22Rv1 (cell line): ENCODE data around the gene FAM83D.

Source experiments
- H3K27ac ChIP-seq: fragments of 450-650 bp; 2 replicates; pipeline ENCODE4 v1.5.1; 2017
- ZFX ChIP-seq: fragments of 450-650 bp; IDR thresholded peaks from 2 replicates; pipeline ENCODE4 v1.6.1; 2017; ENCODE audit warnings: antibody characterized with exemption, borderline replicate concordance
- TF ChIP-seq, protein P1 (sequence below): fragments of 450-650 bp; IDR thresholded peaks from 2 replicates; pipeline ENCODE4 v1.5.1; 2017; ENCODE audit warnings: mild to moderate bottlenecking

The FAM83D gene

GRCh38 chr20:38896009-38896594 lies 30.1 kb upstream of the FAM83D start:
- H3K27ac ChIP-seq = no peak overlapping the region
- TF ChIP-seq ZFX = no peak

- TF ChIP-seq ZFX = no peak
- TF ChIP-seq, protein P1, sequence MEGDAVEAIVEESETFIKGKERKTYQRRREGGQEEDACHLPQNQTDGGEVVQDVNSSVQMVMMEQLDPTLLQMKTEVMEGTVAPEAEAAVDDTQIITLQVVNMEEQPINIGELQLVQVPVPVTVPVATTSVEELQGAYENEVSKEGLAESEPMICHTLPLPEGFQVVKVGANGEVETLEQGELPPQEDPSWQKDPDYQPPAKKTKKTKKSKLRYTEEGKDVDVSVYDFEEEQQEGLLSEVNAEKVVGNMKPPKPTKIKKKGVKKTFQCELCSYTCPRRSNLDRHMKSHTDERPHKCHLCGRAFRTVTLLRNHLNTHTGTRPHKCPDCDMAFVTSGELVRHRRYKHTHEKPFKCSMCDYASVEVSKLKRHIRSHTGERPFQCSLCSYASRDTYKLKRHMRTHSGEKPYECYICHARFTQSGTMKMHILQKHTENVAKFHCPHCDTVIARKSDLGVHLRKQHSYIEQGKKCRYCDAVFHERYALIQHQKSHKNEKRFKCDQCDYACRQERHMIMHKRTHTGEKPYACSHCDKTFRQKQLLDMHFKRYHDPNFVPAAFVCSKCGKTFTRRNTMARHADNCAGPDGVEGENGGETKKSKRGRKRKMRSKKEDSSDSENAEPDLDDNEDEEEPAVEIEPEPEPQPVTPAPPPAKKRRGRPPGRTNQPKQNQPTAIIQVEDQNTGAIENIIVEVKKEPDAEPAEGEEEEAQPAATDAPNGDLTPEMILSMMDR = no peak
- H3K27ac ChIP-seq = no peak overlapping the region
Observed at GRCh38 chr20:38897267-38897666, 28.9 kb upstream of the FAM83D start.

- H3K27ac ChIP-seq = no peak overlapping the region
- TF ChIP-seq, protein P1 = no peak
- TF ChIP-seq ZFX = no peak
Observed at GRCh38 chr20:38900606-38901005, 25.6 kb upstream of the FAM83D start.

DNA sequence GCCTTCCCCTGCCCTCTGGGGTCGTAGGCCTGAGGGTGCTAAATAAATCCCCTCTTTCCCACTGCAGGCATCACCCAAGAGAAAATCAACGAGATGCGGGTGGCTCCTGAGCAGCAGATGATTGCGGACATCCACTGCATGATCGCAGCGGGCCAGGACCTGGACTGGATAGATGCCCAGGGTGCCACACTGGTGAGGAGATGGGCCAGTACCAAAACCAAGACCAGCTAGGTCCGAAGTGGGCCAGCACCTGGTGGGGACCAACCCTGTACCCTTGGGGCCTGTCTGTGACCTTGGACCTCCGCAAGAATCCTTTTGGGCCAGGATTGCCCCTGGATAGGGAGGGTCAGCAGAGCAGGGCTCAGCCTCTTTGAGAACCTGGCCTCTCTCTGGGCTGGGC lies 23.6 kb upstream of the FAM83D start:
- TF ChIP-seq, protein P1 = no peak
- no peak for TF ChIP-seq ZFX
- H3K27ac ChIP-seq = no peak overlapping the region

DNA sequence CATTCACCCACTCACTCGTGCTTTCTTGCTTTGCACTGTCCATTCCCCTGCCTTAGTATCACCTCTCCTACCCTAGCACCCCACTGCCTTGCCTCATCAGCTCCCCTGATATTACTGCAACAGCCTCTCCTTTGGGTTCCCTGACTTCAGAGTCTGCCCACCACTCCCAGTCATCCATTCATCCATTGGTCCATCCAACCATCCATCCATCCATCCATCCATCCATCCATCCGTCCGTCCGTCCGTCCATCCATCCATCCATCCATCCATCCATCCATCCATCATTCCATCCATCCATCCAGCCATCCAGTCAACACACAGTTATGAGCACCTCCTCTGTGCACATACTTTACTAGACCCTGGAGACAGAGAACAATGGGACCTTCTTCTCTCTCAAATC lies 22.9 kb upstream of the FAM83D start:
- TF ChIP-seq, protein P1 = no peak
- no peak for TF ChIP-seq ZFX
- no peak overlapping the region for H3K27ac ChIP-seq

GRCh38 chr20:38905375-38905774 lies 20.8 kb upstream of the FAM83D start:
- H3K27ac ChIP-seq = no peak overlapping the region
- no peak for TF ChIP-seq ZFX
- TF ChIP-seq, protein P1 = no peak

GRCh38 chr20:38907918-38908677 lies 18.1 kb upstream of the FAM83D start:
- TF ChIP-seq ZFX = no peak
- TF ChIP-seq, protein P1 = no peak
- H3K27ac ChIP-seq = no peak overlapping the region
